Measurements from ENCODE around the gene OR4C45. TPM values are rescaled to one million over a fixed set of nuclear protein-coding genes. Genes with fewer than 3 reads are reported as not detected.
"Not testable (repeated sequence)": the region's sequence is repeated elsewhere in the genome, so short reads cannot be mapped to it uniquely, and the experiment has no call there.

Gene OR4C45
- total RNA-seq (not detected), polyA plus RNA-seq (not detected)
- long read RNA-seq, donor 1 = 0 reads
- long read RNA-seq, donor 2 = 0 reads
- long read RNA-seq, donor 3 = 0 reads
- long read RNA-seq, donor 4 = 0 reads
- long read RNA-seq, donor 5 = 0 reads
- long read RNA-seq, donor 6 = 0 reads
- long read RNA-seq, donor 7 = 0 reads
- long read RNA-seq, donor 8 = 0 reads
- long read RNA-seq, donor 9 = 0 reads
- long read RNA-seq, donor 10 = 0 reads

DNA sequence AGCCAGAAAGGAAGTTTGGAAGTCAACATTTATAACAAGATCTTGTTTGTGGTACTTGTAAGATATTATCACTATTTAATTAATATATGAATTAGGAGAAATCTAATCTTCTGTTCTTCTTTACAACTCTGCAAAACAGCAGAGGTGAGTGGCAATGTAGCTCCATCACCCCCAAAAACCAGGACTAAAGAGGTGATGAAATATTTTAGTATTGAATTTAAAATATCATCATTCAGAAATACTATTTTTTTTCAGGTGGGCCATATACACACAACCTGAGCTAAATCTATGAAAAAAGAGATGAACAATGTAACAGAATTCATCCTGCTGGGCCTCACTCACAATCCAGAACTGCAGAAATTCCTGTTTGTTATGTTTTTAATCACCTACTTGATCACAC lies at the start of gene OR4C45:
Gene OR4C45 (plus strand): TSS at position 301 of the 400 bp plus-strand sequence.
- H3K27ac ChIP-seq = no peak within 1 kb of the TSS
- H3K4me3 ChIP-seq = no peak within 1 kb of the TSS
- intact Hi-C loops (cut with DNase I; ENCODE audit: low total_unique reads) = no loop called here
- H3K27me3 ChIP-seq = no peaks in the 10 kb centered on the region
- TF ChIP-seq POLR2A (IDR thresholded peaks at IDR 0.05) (no peak), EP300 (IDR thresholded peaks at IDR 0.05) (no peak), POLR2AphosphoS5 (IDR thresholded peaks at IDR 0.05) (no peak)
- TF ChIP-seq, protein P1, sequence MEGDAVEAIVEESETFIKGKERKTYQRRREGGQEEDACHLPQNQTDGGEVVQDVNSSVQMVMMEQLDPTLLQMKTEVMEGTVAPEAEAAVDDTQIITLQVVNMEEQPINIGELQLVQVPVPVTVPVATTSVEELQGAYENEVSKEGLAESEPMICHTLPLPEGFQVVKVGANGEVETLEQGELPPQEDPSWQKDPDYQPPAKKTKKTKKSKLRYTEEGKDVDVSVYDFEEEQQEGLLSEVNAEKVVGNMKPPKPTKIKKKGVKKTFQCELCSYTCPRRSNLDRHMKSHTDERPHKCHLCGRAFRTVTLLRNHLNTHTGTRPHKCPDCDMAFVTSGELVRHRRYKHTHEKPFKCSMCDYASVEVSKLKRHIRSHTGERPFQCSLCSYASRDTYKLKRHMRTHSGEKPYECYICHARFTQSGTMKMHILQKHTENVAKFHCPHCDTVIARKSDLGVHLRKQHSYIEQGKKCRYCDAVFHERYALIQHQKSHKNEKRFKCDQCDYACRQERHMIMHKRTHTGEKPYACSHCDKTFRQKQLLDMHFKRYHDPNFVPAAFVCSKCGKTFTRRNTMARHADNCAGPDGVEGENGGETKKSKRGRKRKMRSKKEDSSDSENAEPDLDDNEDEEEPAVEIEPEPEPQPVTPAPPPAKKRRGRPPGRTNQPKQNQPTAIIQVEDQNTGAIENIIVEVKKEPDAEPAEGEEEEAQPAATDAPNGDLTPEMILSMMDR (IDR thresholded peaks at IDR 0.05) = no peak
- no peaks in the 10 kb centered on the region for H3K36me3 ChIP-seq
- DNase-seq = no peak
- H3K4me1 ChIP-seq = no peaks in the 10 kb centered on the region
- H3K9me3 ChIP-seq = peaks cover 0 to 23% (median 13%) of the 10 kb centered on the region in 4 donors

DNA sequence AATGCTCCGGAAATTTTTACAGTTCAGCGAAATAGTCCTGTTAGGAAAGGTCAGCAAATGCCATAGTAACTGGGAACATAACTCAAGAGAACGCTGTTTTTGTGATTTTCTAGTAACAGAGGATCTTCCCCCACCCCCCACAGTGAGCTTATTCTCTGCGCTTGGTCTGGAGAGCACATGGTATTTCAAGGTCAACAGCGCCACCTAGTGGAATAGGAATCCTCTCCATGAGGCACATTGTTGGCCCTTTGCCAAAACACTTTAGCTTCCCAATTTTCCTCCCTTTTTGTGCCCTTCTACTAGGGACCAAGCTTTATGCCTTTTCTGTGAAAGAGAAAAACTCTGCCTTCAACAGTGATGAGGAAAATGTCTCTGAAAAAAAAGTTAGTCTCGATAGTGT lies 37.1 kb upstream of the OR4C45 start:
- DNase-seq = peak in 1 of 2 donors; percentile 1
- no peak for TF ChIP-seq POLR2A (IDR thresholded peaks at IDR 0.05)
- TF ChIP-seq, protein P1 (IDR thresholded peaks at IDR 0.05) = peak in 1 of 7 experiments; percentile 21
- no peak for TF ChIP-seq EP300 (IDR thresholded peaks at IDR 0.05)
- no peak for TF ChIP-seq POLR2AphosphoS5 (IDR thresholded peaks at IDR 0.05)

DNA sequence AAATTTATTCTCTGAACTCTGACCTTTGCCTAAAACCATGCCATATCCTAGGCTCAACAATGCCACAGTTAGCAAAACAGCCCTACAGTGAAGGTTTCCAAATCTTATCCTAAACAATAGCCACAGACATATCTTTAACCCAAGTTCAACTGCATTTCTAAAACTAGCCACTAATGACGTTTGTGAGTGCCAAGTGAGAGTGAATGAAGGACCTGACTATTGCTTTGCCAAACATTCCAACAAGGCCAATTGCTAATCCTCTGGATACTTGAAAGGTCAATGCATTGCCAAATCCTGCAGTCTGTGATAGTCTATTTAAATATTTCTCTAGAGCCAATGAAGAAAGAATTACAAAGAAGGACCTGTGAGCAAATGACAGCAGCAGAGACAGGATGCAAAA lies 2.5 kb upstream of the OR4C45 start:
- no peak for TF ChIP-seq EP300 (IDR thresholded peaks at IDR 0.05)
- TF ChIP-seq, protein P1 (IDR thresholded peaks at IDR 0.05) = no peak
- TF ChIP-seq POLR2A (IDR thresholded peaks at IDR 0.05) = no peak
- TF ChIP-seq POLR2AphosphoS5 (IDR thresholded peaks at IDR 0.05) = no peak
- H3K4me3 ChIP-seq = no peak overlapping the region
- DNase-seq = no peak
- no peaks in the 10 kb centered on the region for H3K27me3 ChIP-seq
- no peaks in the 10 kb centered on the region for H3K4me1 ChIP-seq
- H3K27ac ChIP-seq = no peak overlapping the region
- intact Hi-C loops (cut with DNase I; ENCODE audit: low total_unique reads) = no loop called here
- WGBS, 5 donors = 38 to 76% (median 59%) methylated on average over 1 of the region's 1 CpG
- H3K9me3 ChIP-seq = peaks cover 0 to 39% (median 19%) of the 10 kb centered on the region in 4 donors
- H3K36me3 ChIP-seq = no peaks in the 10 kb centered on the region

More for the DNA sequence above, 37.1 kb upstream of the OR4C45 start:
- Histone ChIP-seq H3K9me3 (peaks cover 2 to 52% (median 27%) of the 10 kb centered on the region in 4 donors), H3K4me3 (no peak overlapping the region), H3K4me1 (no peaks in the 10 kb centered on the region), H3K27ac (no peak overlapping the region), H3K36me3 (no peaks in the 10 kb centered on the region), H3K27me3 (no peaks in the 10 kb centered on the region)
- intact Hi-C loops (cut with DNase I; ENCODE audit: low total_unique reads) = no loop called here
- 38 to 46% (median 45%) methylated on average over 6 of the region's 6 CpGs for WGBS, 5 donors

DNA sequence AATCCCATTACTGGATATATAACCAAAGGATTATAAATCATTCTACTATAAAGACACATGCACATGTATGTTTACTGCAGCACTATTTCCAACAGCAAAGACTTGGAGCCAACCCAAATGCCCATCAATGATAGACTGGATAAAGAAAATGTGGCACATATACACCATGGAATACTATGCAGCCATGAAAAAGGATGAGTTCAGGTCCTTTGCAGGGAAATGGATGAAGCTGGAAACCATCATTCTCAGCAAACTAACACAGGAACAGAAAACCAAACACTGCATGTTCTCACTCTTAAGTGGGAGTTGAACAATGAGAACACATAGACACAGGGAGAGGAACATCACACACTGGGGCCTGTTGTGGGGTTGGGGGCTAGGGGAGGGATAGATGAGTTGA lies 3.6 kb downstream of the OR4C45 start:
- H3K27me3 ChIP-seq; H3K27ac ChIP-seq; H3K36me3 ChIP-seq; H3K4me3 ChIP-seq; H3K4me1 ChIP-seq; intact Hi-C loops (cut with DNase I; ENCODE audit: low total_unique reads); DNase-seq: not testable (repeated sequence)
- H3K9me3 ChIP-seq = peaks cover 0 to 22% (median 8%) of the 10 kb centered on the region in 4 donors

DNA sequence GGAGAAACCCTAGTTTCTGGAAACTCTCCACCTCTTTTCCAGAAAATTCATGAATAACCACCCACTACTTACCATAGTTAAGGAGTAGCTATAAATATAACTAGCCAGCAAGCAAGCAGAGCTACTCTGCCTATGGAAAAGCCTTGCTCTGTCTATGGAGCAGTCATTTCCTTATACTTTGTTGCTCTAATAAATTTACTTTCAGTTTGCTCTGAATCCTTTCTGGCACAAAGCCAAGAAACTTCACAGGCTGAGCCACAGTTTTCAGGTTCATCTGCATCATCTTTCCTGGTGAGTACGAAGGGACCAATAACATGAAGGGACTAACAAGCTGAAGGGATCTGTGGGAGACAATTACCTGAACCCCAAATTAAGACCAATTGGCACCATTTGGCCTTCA lies 4.6 kb downstream of the OR4C45 start:
- 17 to 61% (median 44%) methylated on average over 1 of the region's 1 CpG for WGBS, 5 donors
- intact Hi-C loops (cut with DNase I; ENCODE audit: low total_unique reads) = no loop called here
- no peak overlapping the region for H3K4me3 ChIP-seq
- H3K9me3 ChIP-seq = peaks cover 0 to 28% (median 8%) of the 10 kb centered on the region in 4 donors
- H3K27ac ChIP-seq = no peak overlapping the region
- no peaks in the 10 kb centered on the region for H3K27me3 ChIP-seq
- no peaks in the 10 kb centered on the region for H3K36me3 ChIP-seq
- TF ChIP-seq, protein P1 (IDR thresholded peaks at IDR 0.05) = no peak
- no peak for TF ChIP-seq POLR2A (IDR thresholded peaks at IDR 0.05)
- no peak for TF ChIP-seq POLR2AphosphoS5 (IDR thresholded peaks at IDR 0.05)
- TF ChIP-seq EP300 (IDR thresholded peaks at IDR 0.05) = no peak
- DNase-seq = no peak
- no peaks in the 10 kb centered on the region for H3K4me1 ChIP-seq

Data from stomach (tissue), 19 donors.